ENCODE measurements around the gene ATF7IP.

The ATF7IP gene

GRCh38 chr12:14416658-14417057, 51.2 kb downstream of the ATF7IP start:
- DNase-seq (ENCODE audit: insufficient read length, low spot score): no peak
- no peak for TF ChIP-seq POLR2AphosphoS5 (IDR thresholded peaks at IDR 0.05; ENCODE audit: low read depth, low read length)
- TF ChIP-seq TAF1 (IDR thresholded peaks at IDR 0.05; ENCODE audit: low read depth, low read length): no peak
- no peak for TF ChIP-seq POU2F2 (IDR thresholded peaks at IDR 0.05; ENCODE audit: low read depth, low read length)
- no peak for TF ChIP-seq SPI1 (IDR thresholded peaks at IDR 0.05; ENCODE audit: low read depth, low read length)
- TF ChIP-seq POLR2A (IDR thresholded peaks at IDR 0.05; ENCODE audit: low read depth, low read length): no peak
- TF ChIP-seq PAX5 (IDR thresholded peaks at IDR 0.05; ENCODE audit: insufficient read depth, low read length, severe bottlenecking): no peak
- peak; percentile 33 for FAIRE-seq

DNA sequence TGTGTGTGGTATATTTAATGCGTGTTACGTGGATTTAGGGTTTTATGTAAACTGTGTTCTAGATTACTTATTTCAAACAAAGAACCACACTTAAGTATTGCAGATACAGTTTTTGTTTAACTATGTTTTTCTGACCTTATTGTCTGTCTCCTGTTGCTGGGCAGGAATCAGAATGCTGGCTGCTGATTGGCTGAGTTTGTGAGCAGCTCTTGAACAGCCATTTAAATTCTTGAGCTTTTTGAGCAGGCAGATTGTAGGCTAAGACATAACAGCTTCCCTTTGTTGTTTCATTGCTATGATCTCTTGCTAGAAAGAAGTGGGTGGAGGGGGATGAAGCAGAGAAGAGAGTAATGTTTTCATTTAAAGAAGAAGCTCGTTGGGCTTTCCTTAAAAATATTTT, 52.2 kb downstream of the ATF7IP start:
- peak; percentile 5 for DNase-seq (ENCODE audit: insufficient read length, low spot score)
- no peak for TF ChIP-seq POLR2AphosphoS5 (IDR thresholded peaks at IDR 0.05; ENCODE audit: low read depth, low read length)
- TF ChIP-seq POU2F2 (IDR thresholded peaks at IDR 0.05; ENCODE audit: low read depth, low read length): no peak
- no peak for TF ChIP-seq SPI1 (IDR thresholded peaks at IDR 0.05; ENCODE audit: low read depth, low read length)
- TF ChIP-seq PAX5 (IDR thresholded peaks at IDR 0.05; ENCODE audit: insufficient read depth, low read length, severe bottlenecking): no peak
- no peak for TF ChIP-seq POLR2A (IDR thresholded peaks at IDR 0.05; ENCODE audit: low read depth, low read length)
- no peak for TF ChIP-seq TAF1 (IDR thresholded peaks at IDR 0.05; ENCODE audit: low read depth, low read length)
- FAIRE-seq: no peak

- TF ChIP-seq POLR2AphosphoS5 (IDR thresholded peaks at IDR 0.05; ENCODE audit: low read depth, low read length) (no peak), TAF1 (IDR thresholded peaks at IDR 0.05; ENCODE audit: low read depth, low read length) (no peak), SPI1 (IDR thresholded peaks at IDR 0.05; ENCODE audit: low read depth, low read length) (no peak)
- no peak for DNase-seq (ENCODE audit: insufficient read length, low spot score)
- no peak for FAIRE-seq
Measured at GRCh38 chr12:14418451-14418890, 53.0 kb downstream of the ATF7IP start.

GRCh38 chr12:14422516-14423230, 57.2 kb downstream of the ATF7IP start:
- no peak for FAIRE-seq
- no peak for DNase-seq (ENCODE audit: insufficient read length, low spot score)
- TF ChIP-seq TAF1 (IDR thresholded peaks at IDR 0.05; ENCODE audit: low read depth, low read length) (no peak), POLR2AphosphoS5 (IDR thresholded peaks at IDR 0.05; ENCODE audit: low read depth, low read length) (no peak), SPI1 (IDR thresholded peaks at IDR 0.05; ENCODE audit: low read depth, low read length) (no peak), POU2F2 (IDR thresholded peaks at IDR 0.05; ENCODE audit: low read depth, low read length) (no peak), PAX5 (IDR thresholded peaks at IDR 0.05; ENCODE audit: insufficient read depth, low read length, severe bottlenecking) (no peak), POLR2A (IDR thresholded peaks at IDR 0.05; ENCODE audit: low read depth, low read length) (no peak)

DNA sequence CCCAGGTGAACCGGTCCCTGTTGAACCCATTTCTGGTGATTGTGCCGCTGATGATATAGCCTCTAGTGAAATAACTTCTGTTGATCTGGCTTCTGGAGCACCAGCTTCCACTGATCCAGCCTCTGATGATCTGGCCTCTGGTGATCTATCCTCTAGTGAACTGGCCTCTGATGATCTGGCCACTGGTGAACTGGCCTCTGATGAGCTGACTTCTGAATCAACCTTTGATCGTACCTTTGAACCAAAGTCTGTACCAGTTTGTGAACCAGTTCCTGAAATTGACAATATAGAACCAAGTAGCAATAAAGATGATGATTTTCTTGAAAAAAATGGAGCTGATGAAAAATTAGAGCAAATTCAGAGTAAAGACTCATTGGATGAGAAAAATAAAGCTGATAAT, 59.1 kb downstream of the ATF7IP start:
- TF ChIP-seq SPI1 (IDR thresholded peaks at IDR 0.05; ENCODE audit: low read depth, low read length) (no peak), PAX5 (IDR thresholded peaks at IDR 0.05; ENCODE audit: insufficient read depth, low read length, severe bottlenecking) (no peak), TAF1 (IDR thresholded peaks at IDR 0.05; ENCODE audit: low read depth, low read length) (no peak), POU2F2 (IDR thresholded peaks at IDR 0.05; ENCODE audit: low read depth, low read length) (no peak), POLR2A (IDR thresholded peaks at IDR 0.05; ENCODE audit: low read depth, low read length) (no peak), POLR2AphosphoS5 (IDR thresholded peaks at IDR 0.05; ENCODE audit: low read depth, low read length) (no peak)
- FAIRE-seq: no peak
- no peak for DNase-seq (ENCODE audit: insufficient read length, low spot score)

DNA sequence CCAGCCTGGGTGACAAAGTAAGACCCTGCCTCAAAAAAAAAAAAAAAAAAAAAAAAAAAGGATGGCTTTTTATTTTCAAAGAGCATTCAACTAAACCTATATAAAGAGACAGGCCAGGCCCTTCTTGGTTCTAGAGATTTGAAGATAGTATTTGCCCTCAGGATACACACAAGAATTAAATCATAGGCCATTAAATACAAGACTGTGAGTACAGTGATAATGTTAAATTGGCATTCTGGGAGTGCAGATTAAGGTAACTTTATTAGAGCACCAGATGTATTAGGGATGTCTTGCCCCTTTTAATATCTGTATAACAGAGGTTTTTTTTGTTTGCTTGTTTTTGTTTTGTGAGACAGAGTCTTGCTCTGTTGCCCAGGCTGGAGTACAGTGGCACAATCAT, 61.3 kb downstream of the ATF7IP start:
- TF ChIP-seq TAF1 (IDR thresholded peaks at IDR 0.05; ENCODE audit: low read depth, low read length): no peak
- TF ChIP-seq POLR2A (IDR thresholded peaks at IDR 0.05; ENCODE audit: low read depth, low read length): no peak
- no peak for TF ChIP-seq SPI1 (IDR thresholded peaks at IDR 0.05; ENCODE audit: low read depth, low read length)
- no peak for TF ChIP-seq PAX5 (IDR thresholded peaks at IDR 0.05; ENCODE audit: insufficient read depth, low read length, severe bottlenecking)
- TF ChIP-seq POLR2AphosphoS5 (IDR thresholded peaks at IDR 0.05; ENCODE audit: low read depth, low read length): no peak
- no peak for TF ChIP-seq POU2F2 (IDR thresholded peaks at IDR 0.05; ENCODE audit: low read depth, low read length)
- no peak for FAIRE-seq
- DNase-seq (ENCODE audit: insufficient read length, low spot score): no peak

- DNase-seq (ENCODE audit: insufficient read length, low spot score) (no peak), FAIRE-seq (no peak)
- TF ChIP-seq POLR2A (IDR thresholded peaks at IDR 0.05; ENCODE audit: low read depth, low read length) (no peak), TAF1 (IDR thresholded peaks at IDR 0.05; ENCODE audit: low read depth, low read length) (no peak), POLR2AphosphoS5 (IDR thresholded peaks at IDR 0.05; ENCODE audit: low read depth, low read length) (no peak), PAX5 (IDR thresholded peaks at IDR 0.05; ENCODE audit: insufficient read depth, low read length, severe bottlenecking) (no peak), SPI1 (IDR thresholded peaks at IDR 0.05; ENCODE audit: low read depth, low read length) (no peak), POU2F2 (IDR thresholded peaks at IDR 0.05; ENCODE audit: low read depth, low read length) (no peak)
Measured at GRCh38 chr12:14427929-14428328, 62.4 kb downstream of the ATF7IP start.

- TF ChIP-seq SPI1 (IDR thresholded peaks at IDR 0.05; ENCODE audit: low read depth, low read length) (no peak), POLR2A (IDR thresholded peaks at IDR 0.05; ENCODE audit: low read depth, low read length) (no peak), PAX5 (IDR thresholded peaks at IDR 0.05; ENCODE audit: insufficient read depth, low read length, severe bottlenecking) (no peak), POLR2AphosphoS5 (IDR thresholded peaks at IDR 0.05; ENCODE audit: low read depth, low read length) (no peak)
- DNase-seq (ENCODE audit: insufficient read length, low spot score): no peak
- FAIRE-seq: no peak
Measured at GRCh38 chr12:14430394-14430986, 65.0 kb downstream of the ATF7IP start.

- no peak for DNase-seq (ENCODE audit: insufficient read length, low spot score)
- FAIRE-seq: no peak
- no peak for TF ChIP-seq POLR2A (IDR thresholded peaks at IDR 0.05; ENCODE audit: low read depth, low read length)
- no peak for TF ChIP-seq PAX5 (IDR thresholded peaks at IDR 0.05; ENCODE audit: insufficient read depth, low read length, severe bottlenecking)
- no peak for TF ChIP-seq POLR2AphosphoS5 (IDR thresholded peaks at IDR 0.05; ENCODE audit: low read depth, low read length)
- no peak for TF ChIP-seq TAF1 (IDR thresholded peaks at IDR 0.05; ENCODE audit: low read depth, low read length)
- no peak for TF ChIP-seq SPI1 (IDR thresholded peaks at IDR 0.05; ENCODE audit: low read depth, low read length)
- no peak for TF ChIP-seq POU2F2 (IDR thresholded peaks at IDR 0.05; ENCODE audit: low read depth, low read length)
Measured at GRCh38 chr12:14431975-14432374, 66.5 kb downstream of the ATF7IP start.

Measured in GM12891 (cell line).